ENCODE measurements around the gene RNF31. TPM values are rescaled to one million over a fixed set of nuclear protein-coding genes. Genes with fewer than 3 reads are reported as not detected.

RNF31 gene
- total and polyA plus RNA-seq, 2 experiments from 2014 or later, result 42.1 to 134 TPM

DNA sequence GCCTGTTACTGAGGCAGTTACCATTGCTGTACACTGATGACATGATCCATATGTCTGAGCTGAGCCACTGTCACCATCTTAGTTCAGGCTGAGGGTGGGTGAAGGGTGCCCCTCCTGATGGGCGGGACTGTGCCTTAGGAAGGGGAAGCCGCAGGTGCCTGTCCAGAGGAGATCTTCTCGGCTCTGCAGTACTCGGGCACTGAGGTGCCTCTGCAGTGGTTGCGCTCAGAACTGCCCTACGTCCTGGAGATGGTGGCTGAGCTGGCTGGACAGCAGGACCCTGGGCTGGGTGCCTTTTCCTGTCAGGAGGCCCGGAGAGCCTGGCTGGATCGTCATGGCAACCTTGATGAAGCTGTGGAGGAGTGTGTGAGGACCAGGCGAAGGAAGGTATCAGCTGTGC, 3.7 kb downstream of the RNF31 start:
- H3K9me3 ChIP-seq (ENCODE audit: low read depth), result no peaks in the 10 kb centered on the region
- DNase-seq (ENCODE audit: low read depth in 1 of 2, low spot score in 1 of 2), result no peak
- H3K4me1 ChIP-seq (ENCODE audit: low read depth), result peaks cover 4% of the 10 kb centered on the region
- TF ChIP-seq, protein P1, sequence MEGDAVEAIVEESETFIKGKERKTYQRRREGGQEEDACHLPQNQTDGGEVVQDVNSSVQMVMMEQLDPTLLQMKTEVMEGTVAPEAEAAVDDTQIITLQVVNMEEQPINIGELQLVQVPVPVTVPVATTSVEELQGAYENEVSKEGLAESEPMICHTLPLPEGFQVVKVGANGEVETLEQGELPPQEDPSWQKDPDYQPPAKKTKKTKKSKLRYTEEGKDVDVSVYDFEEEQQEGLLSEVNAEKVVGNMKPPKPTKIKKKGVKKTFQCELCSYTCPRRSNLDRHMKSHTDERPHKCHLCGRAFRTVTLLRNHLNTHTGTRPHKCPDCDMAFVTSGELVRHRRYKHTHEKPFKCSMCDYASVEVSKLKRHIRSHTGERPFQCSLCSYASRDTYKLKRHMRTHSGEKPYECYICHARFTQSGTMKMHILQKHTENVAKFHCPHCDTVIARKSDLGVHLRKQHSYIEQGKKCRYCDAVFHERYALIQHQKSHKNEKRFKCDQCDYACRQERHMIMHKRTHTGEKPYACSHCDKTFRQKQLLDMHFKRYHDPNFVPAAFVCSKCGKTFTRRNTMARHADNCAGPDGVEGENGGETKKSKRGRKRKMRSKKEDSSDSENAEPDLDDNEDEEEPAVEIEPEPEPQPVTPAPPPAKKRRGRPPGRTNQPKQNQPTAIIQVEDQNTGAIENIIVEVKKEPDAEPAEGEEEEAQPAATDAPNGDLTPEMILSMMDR (IDR thresholded peaks at IDR 0.05; ENCODE audit: low read depth, low read length), result no peak
- no peak overlapping the region for H3K27ac ChIP-seq
- peaks cover 41% of the 10 kb centered on the region for H3K36me3 ChIP-seq
- H3K27me3 ChIP-seq, result no peaks in the 10 kb centered on the region
- no peak overlapping the region for H3K4me3 ChIP-seq

DNA sequence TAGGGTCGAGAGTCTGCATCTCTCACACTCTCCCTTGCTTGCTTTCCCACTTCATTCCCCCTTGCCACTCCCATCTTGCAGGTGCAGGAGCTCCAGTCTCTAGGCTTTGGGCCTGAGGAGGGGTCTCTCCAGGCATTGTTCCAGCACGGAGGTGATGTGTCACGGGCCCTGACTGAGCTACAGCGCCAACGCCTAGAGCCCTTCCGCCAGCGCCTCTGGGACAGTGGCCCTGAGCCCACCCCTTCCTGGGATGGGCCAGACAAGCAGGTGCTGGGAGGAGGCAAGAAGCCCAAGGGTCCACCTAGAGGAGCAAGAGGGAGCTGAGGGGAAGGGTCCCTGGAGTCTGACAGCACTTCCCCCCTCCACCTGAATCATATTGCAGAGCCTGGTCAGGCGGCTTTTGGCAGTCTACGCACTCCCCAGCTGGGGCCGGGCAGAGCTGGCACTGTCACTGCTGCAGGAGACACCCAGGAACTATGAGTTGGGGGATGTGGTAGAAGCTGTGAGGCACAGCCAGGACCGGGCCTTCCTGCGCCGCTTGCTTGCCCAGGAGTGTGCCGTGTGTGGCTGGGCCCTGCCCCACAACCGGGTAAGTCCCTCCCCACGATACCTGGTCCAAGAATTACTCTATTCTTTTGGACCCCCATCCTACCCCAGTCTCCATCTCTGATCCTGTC, 4.2 kb downstream of the RNF31 start:
- Histone ChIP-seq H3K4me1 (ENCODE audit: low read depth) (peaks cover 4% of the 10 kb centered on the region), H3K36me3 (peaks cover 45% of the 10 kb centered on the region), H3K9me3 (ENCODE audit: low read depth) (no peaks in the 10 kb centered on the region), H3K27ac (no peak overlapping the region), H3K27me3 (no peaks in the 10 kb centered on the region), H3K4me3 (no peak overlapping the region)
- TF ChIP-seq, protein P1 (IDR thresholded peaks at IDR 0.05; ENCODE audit: low read depth, low read length), result no peak
- no peak for DNase-seq (ENCODE audit: low read depth in 1 of 2, low spot score in 1 of 2)

DNA sequence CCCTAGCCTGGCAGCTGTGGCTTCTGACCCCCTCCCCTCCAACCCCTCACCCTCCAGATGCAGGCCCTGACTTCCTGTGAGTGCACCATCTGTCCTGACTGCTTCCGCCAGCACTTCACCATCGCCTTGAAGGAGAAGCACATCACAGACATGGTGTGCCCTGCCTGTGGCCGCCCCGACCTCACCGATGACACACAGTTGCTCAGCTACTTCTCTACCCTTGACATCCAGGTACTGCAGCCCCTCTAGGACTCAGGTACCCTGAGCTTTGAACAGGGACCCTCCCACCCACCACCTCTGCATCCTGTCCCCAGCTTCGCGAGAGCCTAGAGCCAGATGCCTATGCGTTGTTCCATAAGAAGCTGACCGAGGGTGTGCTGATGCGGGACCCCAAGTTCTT, 7.8 kb downstream of the RNF31 start:
- Histone ChIP-seq H3K36me3 (peaks cover 61% of the 10 kb centered on the region), H3K4me3 (no peak overlapping the region), H3K9me3 (ENCODE audit: low read depth) (no peaks in the 10 kb centered on the region), H3K27ac (no peak overlapping the region), H3K4me1 (ENCODE audit: low read depth) (no peaks in the 10 kb centered on the region), H3K27me3 (no peaks in the 10 kb centered on the region)
- TF ChIP-seq, protein P1 (IDR thresholded peaks at IDR 0.05; ENCODE audit: low read depth, low read length), result no peak
- DNase-seq (ENCODE audit: low read depth in 1 of 2, low spot score in 1 of 2), result no peak

DNA sequence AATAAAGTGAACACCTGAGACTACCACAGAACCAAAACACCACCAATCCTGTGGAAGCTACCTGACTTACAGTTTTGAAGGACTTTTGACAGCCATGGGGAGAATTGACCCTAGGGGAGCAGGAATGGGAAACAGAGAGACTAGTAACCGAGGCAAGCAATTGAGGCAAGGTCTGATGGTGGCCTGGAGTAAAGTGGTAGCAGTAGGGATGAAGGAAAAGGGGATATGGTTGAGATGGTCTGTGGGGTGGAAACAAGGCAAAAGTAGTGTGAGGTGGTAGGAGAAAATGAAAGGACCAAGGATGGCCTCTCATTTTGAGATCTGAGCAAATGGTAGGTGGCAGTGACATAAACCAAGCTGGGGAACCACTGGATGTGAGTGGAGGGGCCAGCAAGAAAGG, 9.5 kb downstream of the RNF31 start:
- Histone ChIP-seq H3K36me3 (peaks cover 46% of the 10 kb centered on the region), H3K4me1 (ENCODE audit: low read depth) (peaks cover 11% of the 10 kb centered on the region), H3K4me3 (no peak overlapping the region), H3K27ac (no peak overlapping the region), H3K9me3 (ENCODE audit: low read depth) (no peaks in the 10 kb centered on the region), H3K27me3 (no peaks in the 10 kb centered on the region)
- TF ChIP-seq, protein P1 (IDR thresholded peaks at IDR 0.05; ENCODE audit: low read depth, low read length), result no peak
- no peak for DNase-seq (ENCODE audit: low read depth in 1 of 2, low spot score in 1 of 2)

DNA sequence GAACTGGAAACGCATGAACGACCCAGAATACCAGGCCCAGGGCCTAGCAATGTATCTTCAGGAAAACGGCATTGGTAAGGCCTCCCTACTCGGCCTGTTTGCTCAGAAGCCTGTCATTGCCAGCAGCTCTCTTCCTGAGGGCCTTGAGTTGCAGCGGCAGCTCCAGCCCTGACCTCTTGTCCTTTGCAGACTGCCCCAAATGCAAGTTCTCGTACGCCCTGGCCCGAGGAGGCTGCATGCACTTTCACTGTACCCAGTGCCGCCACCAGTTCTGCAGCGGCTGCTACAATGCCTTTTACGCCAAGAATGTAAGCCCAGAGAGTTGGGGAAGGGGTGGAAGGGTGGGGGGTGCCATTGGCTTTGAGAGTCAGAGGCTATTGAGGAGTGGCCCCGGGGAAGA, 10.0 kb downstream of the RNF31 start:
- H3K9me3 ChIP-seq (ENCODE audit: low read depth), result no peaks in the 10 kb centered on the region
- H3K4me3 ChIP-seq, result no peak overlapping the region
- H3K4me1 ChIP-seq (ENCODE audit: low read depth), result peaks cover 11% of the 10 kb centered on the region
- H3K27ac ChIP-seq, result no peak overlapping the region
- TF ChIP-seq, protein P1 (IDR thresholded peaks at IDR 0.05; ENCODE audit: low read depth, low read length), result no peak
- H3K36me3 ChIP-seq, result peaks cover 41% of the 10 kb centered on the region
- no peak for DNase-seq (ENCODE audit: low read depth in 1 of 2, low spot score in 1 of 2)
- H3K27me3 ChIP-seq, result no peaks in the 10 kb centered on the region

All from cardiac muscle cell (in vitro differentiated cells and primary cell).